ENCODE measurements around the gene PLXNA4. TPM values are rescaled to one million over a fixed set of nuclear protein-coding genes. Genes with fewer than 3 reads are reported as not detected.
A peak's percentile ranks its signal among the peaks of the same experiment; 100 is the strongest.

PLXNA4 gene
- total RNA-seq, 2 experiments from 2014 or later, result 1.2 to 1.4 TPM

DNA sequence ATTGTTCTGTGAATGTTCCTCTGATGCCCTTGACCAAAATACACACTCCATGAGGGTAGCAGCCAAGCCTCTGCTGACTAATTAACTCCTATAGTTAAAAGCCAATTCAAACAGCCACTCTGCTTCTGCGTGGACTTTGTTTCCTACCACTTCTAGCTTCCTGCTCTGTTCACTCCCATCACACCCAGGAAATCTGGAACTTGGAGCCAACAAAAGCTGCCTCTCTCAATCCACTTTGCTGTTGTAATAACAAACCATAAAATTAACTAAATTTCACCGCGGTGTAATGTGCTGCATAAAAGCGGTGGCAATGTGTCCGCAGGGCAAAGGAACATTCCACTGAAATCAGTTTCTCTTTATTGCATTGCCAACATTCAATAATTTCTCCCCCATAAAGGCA lies 239.5 kb downstream of the PLXNA4 start:
- ChIA-PET CTCF (interaction anchor here (1.9 kb wide), 1 partner anchor 244 kb away, joined by 5 read pairs; no protein-coding TSS in a partner anchor), POLR2A (no interaction called here)
- H3K36me3 Mint-ChIP-seq (ENCODE audit: low read depth), result no peaks in the 10 kb centered on the region
- H3K9me3 Mint-ChIP-seq, result no peaks in the 10 kb centered on the region
- H3K4me3 Mint-ChIP-seq, result no peak overlapping the region
- H3K27ac Mint-ChIP-seq, result no peak overlapping the region
- H3K27me3 Mint-ChIP-seq, result peaks cover 17% of the 10 kb centered on the region
- no peak for DNase-seq
- no peaks in the 10 kb centered on the region for H3K4me1 Mint-ChIP-seq

DNA sequence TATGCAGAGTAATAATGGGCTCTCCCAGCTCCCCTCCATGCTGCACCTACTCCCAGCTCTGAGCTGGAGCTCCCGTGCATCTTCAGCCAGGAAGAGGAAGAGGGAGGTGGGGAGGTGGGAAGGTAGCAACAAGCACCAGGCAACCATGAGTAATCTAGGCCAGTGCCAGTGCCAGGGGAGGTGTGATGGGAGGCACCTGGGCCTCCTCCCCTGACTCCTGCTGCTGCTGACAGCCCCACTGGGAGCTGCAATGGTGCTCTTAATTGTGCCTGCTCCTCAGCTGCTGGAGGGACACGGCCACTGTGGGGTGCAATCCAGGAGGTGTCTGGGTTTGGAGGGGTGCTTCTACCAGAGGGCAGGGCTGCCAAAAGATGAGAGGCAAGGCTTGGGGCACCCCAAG lies 243.0 kb downstream of the PLXNA4 start:
- Mint-ChIP-seq H3K27ac (no peak overlapping the region), H3K9me3 (no peaks in the 10 kb centered on the region), H3K4me1 (no peaks in the 10 kb centered on the region), H3K4me3 (no peak overlapping the region), H3K27me3 (peaks cover 21% of the 10 kb centered on the region), H3K36me3 (ENCODE audit: low read depth) (no peaks in the 10 kb centered on the region)
- POLR2A ChIA-PET, result no interaction called here
- CTCF ChIA-PET, result interaction anchor here (0.6 kb wide), 1 partner anchor 15 kb away, joined by 3 read pairs; no protein-coding TSS in a partner anchor
- DNase-seq, result no peak

DNA sequence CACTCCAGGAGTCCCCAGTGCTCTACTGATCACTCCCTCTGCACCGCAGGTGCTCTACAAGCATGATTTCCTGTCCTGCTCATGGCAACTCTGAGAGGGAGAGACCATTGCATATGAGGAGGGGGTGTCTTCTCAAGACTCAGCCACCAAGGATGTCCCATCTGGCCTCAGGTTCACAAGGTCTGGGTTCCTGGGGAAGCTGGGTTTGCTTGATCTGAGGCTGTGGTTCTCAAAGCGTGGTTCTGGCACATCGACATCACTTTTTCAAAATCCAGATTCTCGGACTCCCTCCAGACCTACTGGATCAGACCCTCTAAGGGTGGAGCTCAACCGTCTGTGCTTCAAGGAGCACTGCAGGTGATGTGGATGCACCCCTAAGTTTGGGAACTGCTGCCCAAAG lies 247.5 kb downstream of the PLXNA4 start:
- Mint-ChIP-seq H3K27ac (no peak overlapping the region), H3K9me3 (no peaks in the 10 kb centered on the region), H3K4me3 (no peak overlapping the region), H3K36me3 (ENCODE audit: low read depth) (no peaks in the 10 kb centered on the region), H3K4me1 (no peaks in the 10 kb centered on the region), H3K27me3 (peaks cover 31% of the 10 kb centered on the region)
- CTCF ChIA-PET, result no interaction called here
- no peak for DNase-seq
- POLR2A ChIA-PET, result no interaction called here

DNA sequence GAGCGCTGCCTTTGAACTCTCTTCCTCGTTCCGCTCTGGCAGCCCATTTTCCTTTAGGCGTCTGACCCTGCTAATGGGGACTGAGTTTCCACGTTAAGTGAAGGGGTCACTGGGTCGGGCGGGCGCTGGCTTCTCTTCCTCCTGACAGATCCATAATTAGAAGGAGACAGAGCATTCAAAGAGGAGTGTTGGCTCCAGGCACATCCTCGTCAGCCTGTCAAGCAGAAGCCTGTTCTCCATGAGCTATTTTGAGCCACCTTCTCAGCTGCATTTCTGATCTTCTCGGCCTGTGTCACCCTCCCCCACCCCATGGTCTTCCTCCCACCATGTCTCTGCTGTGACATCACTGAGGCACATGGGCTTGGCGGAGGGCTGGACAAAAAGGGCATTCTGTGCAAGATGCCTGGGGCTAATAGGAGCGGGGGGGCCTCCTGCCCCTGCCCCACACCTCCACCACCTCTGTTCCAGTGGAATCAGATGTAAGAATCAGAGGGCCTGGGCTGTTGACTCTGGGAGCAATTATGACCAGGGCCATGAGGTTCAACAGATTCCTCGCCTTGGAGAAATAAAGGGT lies 248.1 kb downstream of the PLXNA4 start:
- ChIA-PET POLR2A (no interaction called here), CTCF (no interaction called here)
- Mint-ChIP-seq H3K36me3 (ENCODE audit: low read depth) (no peaks in the 10 kb centered on the region), H3K9me3 (no peaks in the 10 kb centered on the region), H3K27me3 (peaks cover 33% of the 10 kb centered on the region), H3K4me3 (no peak overlapping the region), H3K4me1 (no peaks in the 10 kb centered on the region), H3K27ac (no peak overlapping the region)
- DNase-seq, result no peak

DNA sequence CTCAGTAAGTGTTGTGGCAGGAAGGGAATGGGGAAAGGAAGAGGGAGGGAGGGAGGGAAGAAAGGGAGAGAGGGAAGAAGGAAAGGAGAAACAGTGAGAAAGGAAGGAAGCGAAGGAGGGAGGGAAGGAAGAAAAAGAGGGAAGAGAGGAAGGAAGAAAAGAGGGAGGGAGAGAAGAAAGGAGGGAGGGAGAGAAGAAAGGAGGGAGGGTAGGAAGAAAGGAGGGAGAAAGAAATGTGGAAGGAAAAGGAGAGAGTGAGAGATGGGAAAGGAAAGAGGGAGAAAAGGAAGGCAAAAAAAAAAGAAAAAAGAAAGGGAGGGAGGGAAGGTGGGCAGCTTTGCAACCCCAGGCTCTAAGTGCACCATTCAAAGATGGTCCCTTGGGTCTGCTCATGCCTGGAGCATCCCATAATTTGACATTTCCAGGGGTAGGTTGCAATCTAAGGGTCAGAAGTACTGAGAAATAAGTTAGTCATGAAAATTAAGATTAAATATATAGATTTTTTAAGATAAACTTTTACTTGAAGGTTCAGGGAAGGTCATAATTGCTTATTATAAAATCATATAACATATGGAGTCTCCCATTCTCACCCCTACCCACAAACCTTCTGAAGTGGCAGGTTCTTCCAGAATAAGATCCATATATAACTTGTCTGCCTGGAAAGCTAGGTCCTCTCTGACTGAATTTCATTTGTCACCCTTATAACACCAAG lies 249.2 kb downstream of the PLXNA4 start:
- DNase-seq, result no peak
- H3K27ac Mint-ChIP-seq, result no peak overlapping the region
- H3K4me1 Mint-ChIP-seq, result no peaks in the 10 kb centered on the region
- POLR2A ChIA-PET, result no interaction called here
- H3K4me3 Mint-ChIP-seq, result no peak overlapping the region
- peaks cover 28% of the 10 kb centered on the region for H3K27me3 Mint-ChIP-seq
- H3K9me3 Mint-ChIP-seq, result no peaks in the 10 kb centered on the region
- no peaks in the 10 kb centered on the region for H3K36me3 Mint-ChIP-seq (ENCODE audit: low read depth)
- CTCF ChIA-PET, result no interaction called here

DNA sequence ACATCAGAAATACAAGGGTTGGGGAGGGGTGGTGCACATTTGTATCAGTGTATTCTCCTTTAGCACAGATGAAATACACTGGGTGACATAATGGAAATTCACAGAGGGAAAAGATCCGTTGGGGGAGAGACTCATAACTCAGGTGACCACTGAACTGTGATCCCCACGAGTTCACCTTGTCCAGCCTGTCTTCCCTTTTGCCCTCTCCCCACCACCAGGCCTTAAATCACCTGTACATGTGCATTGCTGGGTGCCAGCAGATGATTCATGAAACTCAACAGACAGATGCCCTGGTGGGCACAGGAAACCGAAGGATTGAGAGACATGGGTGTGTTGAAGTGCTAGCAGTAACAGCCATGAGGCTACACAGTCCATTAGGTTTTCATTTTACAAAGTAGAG lies 253.3 kb downstream of the PLXNA4 start:
- H3K4me1 Mint-ChIP-seq, result peaks cover 13% of the 10 kb centered on the region
- H3K36me3 Mint-ChIP-seq (ENCODE audit: low read depth), result no peaks in the 10 kb centered on the region
- ChIA-PET POLR2A (no interaction called here), CTCF (no interaction called here)
- DNase-seq, result no peak
- peaks cover 47% of the 10 kb centered on the region for H3K27me3 Mint-ChIP-seq
- H3K4me3 Mint-ChIP-seq, result no peak overlapping the region
- no peaks in the 10 kb centered on the region for H3K9me3 Mint-ChIP-seq
- H3K27ac Mint-ChIP-seq, result no peak overlapping the region

DNA sequence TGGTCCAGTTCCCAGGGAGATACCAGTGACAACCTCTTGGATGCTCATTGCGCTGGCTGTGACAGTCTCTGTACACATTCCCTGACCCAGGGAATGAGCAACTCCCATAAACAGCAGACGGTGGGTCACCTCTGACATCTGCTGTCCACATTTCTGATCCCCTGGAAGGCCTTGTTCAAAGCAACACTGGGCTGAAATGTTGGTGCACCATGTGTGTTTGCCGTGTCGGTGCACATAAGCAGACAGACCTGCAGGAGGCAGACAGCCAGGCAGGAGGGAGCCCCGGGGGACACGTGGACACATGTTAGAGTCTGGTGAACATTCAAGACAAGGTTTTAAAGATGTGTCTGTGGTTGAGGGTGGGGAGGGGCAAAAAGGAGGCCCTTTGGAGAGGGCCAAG lies 254.9 kb downstream of the PLXNA4 start:
- POLR2A ChIA-PET, result no interaction called here
- H3K27me3 Mint-ChIP-seq, result peaks cover 55% of the 10 kb centered on the region

DNA sequence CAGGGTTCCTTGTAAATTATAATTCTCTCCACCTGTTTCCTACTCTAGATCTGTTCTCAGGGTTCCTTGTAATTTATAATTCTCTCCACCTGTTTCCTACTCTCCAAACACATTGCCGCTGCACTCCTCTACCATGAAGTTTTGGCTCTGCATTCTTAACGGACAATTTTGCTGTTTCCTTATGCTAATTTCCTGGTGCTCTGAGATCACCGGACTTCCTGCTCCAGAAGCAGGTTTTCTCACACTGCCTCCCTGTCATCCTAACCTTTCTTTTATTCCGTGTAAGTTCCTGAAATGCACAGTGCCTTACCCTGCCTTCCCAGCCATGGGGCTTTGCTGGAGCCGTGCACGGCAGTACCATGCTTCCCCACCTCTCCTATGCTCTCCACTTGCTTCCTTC lies 256.8 kb downstream of the PLXNA4 start:
- Mint-ChIP-seq H3K36me3 (ENCODE audit: low read depth) (no peaks in the 10 kb centered on the region), H3K27ac (no peak overlapping the region), H3K27me3 (peaks cover 53% of the 10 kb centered on the region), H3K4me3 (no peak overlapping the region), H3K9me3 (peaks cover 4% of the 10 kb centered on the region), H3K4me1 (peaks cover 22% of the 10 kb centered on the region)
- POLR2A ChIA-PET, result interaction anchor here (1.3 kb wide), 1 partner anchor 261 kb away, joined by 8 read pairs; no protein-coding TSS in a partner anchor
- CTCF ChIA-PET, result interaction anchor here (1.4 to 8.1 kb wide), 3 partner anchors 198 to 262 kb away, joined by 4 to 136 read pairs (median 12); no protein-coding TSS in a partner anchor
- no peak for DNase-seq

More for the DNA sequence above, 254.9 kb downstream of the PLXNA4 start:
- DNase-seq, result no peak
- no peak overlapping the region for H3K4me3 Mint-ChIP-seq
- peaks cover 18% of the 10 kb centered on the region for H3K4me1 Mint-ChIP-seq
- no peaks in the 10 kb centered on the region for H3K36me3 Mint-ChIP-seq (ENCODE audit: low read depth)
- H3K27ac Mint-ChIP-seq, result no peak overlapping the region
- H3K9me3 Mint-ChIP-seq, result peaks cover 4% of the 10 kb centered on the region
- CTCF ChIA-PET, result interaction anchor here (0.8 to 8.1 kb wide), 4 partner anchors 13 to 729 kb away, joined by 3 to 136 read pairs (median 4); no protein-coding TSS in a partner anchor

DNA sequence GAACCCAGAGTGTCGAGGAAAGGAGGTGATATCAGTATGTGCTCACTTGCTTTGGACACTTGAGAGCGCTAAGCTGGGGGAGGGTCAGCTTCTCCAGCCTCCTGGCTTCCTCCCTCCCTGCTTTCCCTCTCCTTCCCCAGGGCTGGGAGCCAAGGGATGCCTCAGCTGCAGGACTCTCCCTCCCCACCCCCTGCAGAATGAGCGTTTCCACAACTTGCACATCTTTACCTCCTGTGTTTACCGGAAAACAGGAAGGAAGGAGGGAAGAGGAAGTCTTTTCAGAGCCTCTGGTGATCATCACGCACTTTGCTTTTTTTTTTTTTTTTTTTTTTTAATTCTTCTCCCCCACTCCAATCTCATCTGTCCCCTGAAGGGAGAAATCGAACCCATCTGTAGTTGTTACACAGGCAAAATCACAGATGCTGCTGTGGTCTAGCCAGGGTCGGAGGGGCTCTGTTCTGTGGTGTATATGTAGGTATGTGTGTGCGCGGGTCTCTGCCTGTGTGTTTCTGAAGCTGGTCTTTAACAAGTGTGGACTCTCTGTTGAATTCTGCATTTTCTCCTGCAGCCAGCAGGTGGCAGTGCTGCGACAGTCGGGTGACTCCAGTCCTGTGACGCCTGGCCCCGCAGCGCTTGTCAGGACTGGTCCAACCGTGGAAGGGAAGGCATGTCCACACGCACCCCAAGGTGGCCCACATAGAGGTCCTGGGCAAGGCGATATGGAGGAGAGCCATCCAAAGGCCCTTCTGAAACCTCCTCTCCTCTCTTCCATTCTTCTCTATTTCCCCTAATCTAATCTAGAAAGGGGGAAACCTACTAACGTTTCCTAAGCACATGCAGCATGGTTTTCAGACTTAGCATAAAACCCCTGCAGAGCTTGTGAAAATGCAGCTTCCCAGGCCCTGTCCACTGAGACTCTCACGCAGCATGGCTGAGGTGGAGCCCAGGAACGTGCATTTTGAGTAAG lies 257.6 kb downstream of the PLXNA4 start:
- H3K9me3 Mint-ChIP-seq, result peaks cover 4% of the 10 kb centered on the region
- no peaks in the 10 kb centered on the region for H3K36me3 Mint-ChIP-seq (ENCODE audit: low read depth)
- no peak overlapping the region for H3K4me3 Mint-ChIP-seq
- peaks cover 49% of the 10 kb centered on the region for H3K27me3 Mint-ChIP-seq
- ChIA-PET CTCF (interaction anchor here (0.6 to 8.1 kb wide), 18 partner anchors 9 to 905 kb away, joined by 3 to 136 read pairs (median 4); no protein-coding TSS in a partner anchor), POLR2A (interaction anchor here (1.3 kb wide), 1 partner anchor 262 kb away, joined by 8 read pairs; no protein-coding TSS in a partner anchor)
- peak; percentile 83 for DNase-seq
- peaks cover 22% of the 10 kb centered on the region for H3K4me1 Mint-ChIP-seq
- no peak overlapping the region for H3K27ac Mint-ChIP-seq

DNA sequence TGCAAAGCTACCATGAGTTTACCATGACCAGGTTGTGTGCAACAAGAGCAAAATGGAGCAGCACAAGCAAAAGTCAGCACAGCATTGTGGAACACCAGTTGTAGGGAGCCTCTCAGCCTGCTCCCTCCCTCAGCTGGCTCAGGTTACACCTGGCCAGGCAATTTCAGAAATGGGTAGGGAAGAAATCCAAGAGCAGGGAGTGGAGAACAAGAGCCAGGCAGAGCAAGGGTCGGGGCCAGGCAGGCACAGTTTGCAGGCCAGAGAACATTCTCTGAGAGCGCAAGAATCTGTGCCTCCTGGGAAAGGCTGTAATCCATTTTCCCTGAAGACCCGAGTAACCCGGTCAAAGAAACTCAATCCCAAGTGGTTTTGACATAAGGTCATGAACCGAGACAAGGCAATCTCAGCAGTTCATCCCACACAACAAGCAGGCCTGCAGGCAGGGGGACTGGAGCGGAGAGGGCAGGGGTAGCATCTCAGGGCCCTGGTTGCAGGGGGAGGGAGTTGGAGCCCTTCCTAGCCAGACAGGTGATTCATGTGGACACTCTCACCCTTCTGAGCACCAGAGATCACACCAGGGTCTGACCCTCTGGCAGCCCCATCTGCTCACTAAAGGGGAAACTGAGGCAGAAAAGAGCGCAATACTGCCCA lies 258.4 kb downstream of the PLXNA4 start:
- CTCF ChIA-PET, result interaction anchor here (0.7 to 8.1 kb wide), 6 partner anchors 8 to 272 kb away, joined by 3 to 136 read pairs (median 5); no protein-coding TSS in a partner anchor
- peaks cover 4% of the 10 kb centered on the region for H3K9me3 Mint-ChIP-seq
- DNase-seq, result no peak
- POLR2A ChIA-PET, result no interaction called here
- peaks cover 22% of the 10 kb centered on the region for H3K4me1 Mint-ChIP-seq
- no peak overlapping the region for H3K27ac Mint-ChIP-seq
- no peaks in the 10 kb centered on the region for H3K36me3 Mint-ChIP-seq (ENCODE audit: low read depth)
- no peak overlapping the region for H3K4me3 Mint-ChIP-seq
- H3K27me3 Mint-ChIP-seq, result peaks cover 54% of the 10 kb centered on the region

DNA sequence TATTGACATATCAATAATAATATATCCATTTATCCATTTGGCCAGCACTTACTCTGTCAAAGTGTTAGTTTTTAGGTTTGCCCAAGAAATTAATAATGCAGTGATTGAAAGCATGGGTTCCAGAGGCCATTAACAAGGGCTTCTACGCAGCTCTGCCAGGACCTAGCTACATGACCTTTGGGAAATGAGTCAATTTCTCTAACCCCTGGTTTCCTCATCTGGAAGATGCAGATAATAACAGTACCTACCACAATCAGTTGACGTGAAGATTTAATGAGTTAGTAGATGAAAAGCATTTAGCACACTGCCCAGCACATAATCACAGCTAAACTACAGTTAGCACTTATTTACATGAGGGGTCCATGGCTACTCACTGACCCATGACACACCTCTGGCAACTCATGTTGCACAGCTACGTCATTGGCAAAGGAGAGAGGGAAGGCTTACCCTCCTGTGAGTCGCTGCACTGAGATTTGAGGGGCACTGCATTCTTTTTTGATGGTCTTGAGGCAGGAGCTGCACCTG lies 263.7 kb downstream of the PLXNA4 start:
- Mint-ChIP-seq H3K4me1 (peaks cover 19% of the 10 kb centered on the region), H3K27me3 (peaks cover 42% of the 10 kb centered on the region)

DNA sequence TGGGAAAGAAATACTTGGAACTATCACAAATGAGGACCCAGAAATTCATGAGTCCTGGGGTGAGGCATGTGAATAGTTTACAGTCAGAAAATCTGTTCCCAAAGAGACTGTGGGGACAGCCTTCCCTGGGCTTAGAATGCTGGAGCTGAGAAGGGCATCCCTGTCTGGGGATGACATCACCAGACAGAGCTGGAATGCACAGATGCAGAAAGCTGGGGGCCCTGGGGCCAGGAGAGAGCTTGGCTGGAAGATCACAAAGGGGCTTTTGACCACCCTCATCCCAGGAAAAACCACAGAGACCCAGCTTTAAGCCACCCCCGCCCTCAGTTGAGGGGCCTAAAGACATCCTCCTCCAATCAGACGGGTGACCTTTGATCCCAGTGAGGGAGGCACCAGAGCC lies 264.5 kb downstream of the PLXNA4 start:
- Mint-ChIP-seq H3K36me3 (ENCODE audit: low read depth) (no peaks in the 10 kb centered on the region), H3K9me3 (peaks cover under 1% of the 10 kb centered on the region), H3K4me3 (no peak overlapping the region), H3K27ac (no peak overlapping the region), H3K27me3 (peaks cover 33% of the 10 kb centered on the region), H3K4me1 (peaks cover 15% of the 10 kb centered on the region)
- no peak for DNase-seq
- CTCF ChIA-PET, result interaction anchor here (1.7 kb wide), 1 partner anchor 269 kb away, joined by 5 read pairs; no protein-coding TSS in a partner anchor
- POLR2A ChIA-PET, result no interaction called here

More for the DNA sequence above, 263.7 kb downstream of the PLXNA4 start:
- CTCF ChIA-PET, result interaction anchor here (0.6 to 1.7 kb wide), 2 partner anchors 70 to 268 kb away, joined by 3 to 5 read pairs; no protein-coding TSS in a partner anchor
- Mint-ChIP-seq H3K4me3 (no peak overlapping the region), H3K36me3 (ENCODE audit: low read depth) (no peaks in the 10 kb centered on the region), H3K9me3 (peaks cover 4% of the 10 kb centered on the region), H3K27ac (no peak overlapping the region)
- POLR2A ChIA-PET, result no interaction called here
- no peak for DNase-seq
